Neural progenitor cell (in vitro differentiated cells): ENCODE data around the gene DCP1B. TPM values are rescaled to one million over a fixed set of nuclear protein-coding genes. Genes with fewer than 3 reads are reported as not detected.

Experiments
- DNase-seq: peaks from one replicate; pipeline ENCODE4 v3.0.0-alpha.2; 2016; ENCODE audit warnings: low spot score
- H2AFZ ChIP-seq: fragments of 200-600 bp; sonication (generic); replicated peaks from 2 replicates; pipeline ENCODE4 v1.6.1; 2016; ENCODE audit warnings: antibody characterized with exemption
- H3F3A ChIP-seq: fragments of 200-600 bp; sonication (generic); 2 replicates; pipeline ENCODE4 v1.6.1; 2016; ENCODE audit warnings: antibody characterized with exemption, low read depth
- H3K27ac ChIP-seq: fragments of 200-600 bp; sonication (generic); 2 replicates; pipeline ENCODE4 v1.5.1; 2016; ENCODE audit warnings: mild to moderate bottlenecking
- H3K27me3 ChIP-seq: fragments of 200-600 bp; sonication (generic); 2 replicates; pipeline ENCODE4 v1.6.1; 2016; ENCODE audit warnings: mild to moderate bottlenecking, moderate library complexity
- H3K36me3 ChIP-seq: fragments of 200-600 bp; sonication (generic); 2 replicates; pipeline ENCODE4 v1.5.1; 2016
- H3K4me1 ChIP-seq: fragments of 200-600 bp; sonication (generic); 2 replicates; pipeline ENCODE4 v1.6.1; 2016; ENCODE audit warnings: mixed run types
- H3K4me2 ChIP-seq: fragments of 200-600 bp; sonication (generic); 2 replicates; pipeline ENCODE4 v1.6.1; 2016
- H3K4me3 ChIP-seq: fragments of 200-600 bp; sonication (generic); 2 replicates; pipeline ENCODE4 v1.5.1; 2016
- H3K79me2 ChIP-seq: fragments of 200-600 bp; sonication (generic); 2 replicates; pipeline ENCODE4 v1.6.1; 2016; ENCODE audit warnings: low read depth
- H3K9ac ChIP-seq: fragments of 200-600 bp; sonication (generic); 2 replicates; pipeline ENCODE4 v1.6.1; 2016
- H3K9me3 ChIP-seq: fragments of 200-600 bp; sonication (generic); 2 replicates; pipeline ENCODE4 v1.5.1; 2016; ENCODE audit warnings: low read depth
- H4K20me1 ChIP-seq: fragments of 200-600 bp; sonication (generic); 2 replicates; pipeline ENCODE4 v1.6.1; 2016; ENCODE audit warnings: low read depth
- H3K27ac Mint-ChIP-seq: 3 replicates; pipeline ENCODE4 v1.8.0; 2021; ENCODE audit warnings: mixed read lengths
- H3K27me3 Mint-ChIP-seq: 2 replicates; pipeline ENCODE4 v1.8.0; 2022; ENCODE audit warnings: low read depth, mild to moderate bottlenecking, inconsistent platforms, moderate library complexity, mixed read lengths; ENCODE audit not compliant: insufficient read depth
- H3K36me3 Mint-ChIP-seq: 3 replicates; pipeline ENCODE4 v1.8.0; 2021; ENCODE audit warnings: mixed read lengths
- H3K4me1 Mint-ChIP-seq: 3 replicates; pipeline ENCODE4 v1.8.0; 2021; ENCODE audit warnings: mixed read lengths
- H3K4me3 Mint-ChIP-seq: 3 replicates; pipeline ENCODE4 v1.8.0; 2021; ENCODE audit warnings: mild to moderate bottlenecking, moderate library complexity, mixed read lengths
- H3K9me3 Mint-ChIP-seq: 3 replicates; pipeline ENCODE4 v1.8.0; 2020; ENCODE audit warnings: mixed read lengths
- CTCF ChIP-seq: fragments of 200-600 bp; sonication (generic); IDR thresholded peaks from 2 replicates; pipeline ENCODE4 v1.5.1; 2017; ENCODE audit warnings: antibody characterized with exemption, mild to moderate bottlenecking
- EZH2 ChIP-seq: fragments of 200-600 bp; sonication (generic); IDR thresholded peaks from 2 replicates; pipeline ENCODE4 v1.6.1; 2017; ENCODE audit warnings: antibody characterized with exemption, mild to moderate bottlenecking, moderate library complexity
- EZH2phosphoT487 ChIP-seq: fragments of 200-600 bp; sonication (generic); IDR thresholded peaks from 2 replicates; pipeline ENCODE4 v1.6.1; 2017; ENCODE audit warnings: antibody characterized with exemption
- total RNA-seq: library from RNA; depleted of rRNA; stranded (reverse); fragments of >200 nt; gene quantifications from 2 replicates; pipeline ENCODE4 v1.2.3, GENCODE V29; 2015; ENCODE audit warnings: low replicate concordance

DCP1B gene
- total RNA-seq, 1 donor from 2014 or later, result 20.2 TPM

DNA sequence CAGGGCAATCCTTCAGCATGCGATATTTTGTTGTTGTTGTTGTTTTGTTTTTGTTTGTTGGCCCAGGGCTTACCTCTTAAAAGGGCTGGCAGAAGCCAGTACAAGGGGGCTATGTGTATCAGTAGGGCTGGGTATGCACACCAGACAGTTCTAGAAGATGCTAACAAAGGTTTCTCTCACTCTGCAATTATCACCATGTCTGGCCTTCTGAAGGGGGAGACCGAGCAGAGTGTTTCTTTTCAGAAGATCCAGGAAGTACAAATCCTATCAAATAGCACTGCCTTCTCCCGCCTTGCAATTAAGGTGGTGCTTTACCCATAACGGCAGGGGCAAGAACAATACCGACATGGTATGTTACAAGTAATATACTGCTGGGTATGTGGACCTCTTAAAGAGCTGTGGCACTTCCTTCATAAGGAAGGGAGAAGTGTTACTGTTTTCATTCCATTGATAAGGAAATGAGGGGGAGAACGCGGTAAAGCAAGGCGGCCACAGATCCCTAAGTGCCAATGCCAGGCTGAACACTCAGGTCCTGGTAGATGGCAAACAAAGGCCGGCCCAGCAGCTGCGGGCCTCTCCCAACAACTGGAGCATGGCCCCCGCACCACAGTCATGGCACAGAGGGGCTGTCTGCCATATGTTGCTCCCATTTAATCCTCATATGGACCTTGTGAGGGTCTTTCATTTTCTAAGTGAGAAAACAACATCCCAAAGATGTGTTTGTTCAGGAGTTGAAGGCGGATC, 66.6 kb downstream of the DCP1B start:
- no peak overlapping the region for H2AFZ ChIP-seq
- H3K27ac ChIP-seq, result no peak overlapping the region
- H3K4me1 ChIP-seq, result peaks cover 21% of the 10 kb centered on the region
- H3K9me3 ChIP-seq, result no peaks in the 10 kb centered on the region
- no peaks in the 10 kb centered on the region for H4K20me1 ChIP-seq
- Mint-ChIP-seq H3K27me3 (peaks cover 8% of the 10 kb centered on the region), H3K9me3 (no peaks in the 10 kb centered on the region), H3K4me1 (peaks cover 27% of the 10 kb centered on the region), H3K27ac (peak overlapping the region; percentile 24), H3K36me3 (peaks cover 7% of the 10 kb centered on the region), H3K4me3 (no peak overlapping the region)
- TF ChIP-seq EZH2phosphoT487 (no peak), EZH2 (no peak), CTCF (no peak)
- H3K4me2 ChIP-seq, result no peak overlapping the region
- H3K27me3 ChIP-seq, result no peaks in the 10 kb centered on the region
- no peak for DNase-seq
- no peak overlapping the region for H3K9ac ChIP-seq
- no peaks in the 10 kb centered on the region for H3K36me3 ChIP-seq
- no peak overlapping the region for H3K4me3 ChIP-seq
- no peaks in the 10 kb centered on the region for H3K79me2 ChIP-seq
- peaks cover 19% of the 10 kb centered on the region for H3F3A ChIP-seq

GRCh38 chr12:1936406-1937320, 67.6 kb downstream of the DCP1B start:
- no peak overlapping the region for H3K4me3 ChIP-seq
- no peak overlapping the region for H3K4me2 ChIP-seq
- no peaks in the 10 kb centered on the region for H3K9me3 ChIP-seq
- H4K20me1 ChIP-seq, result no peaks in the 10 kb centered on the region
- no peak overlapping the region for H3K9ac ChIP-seq
- TF ChIP-seq EZH2phosphoT487, result no peak
- no peak for TF ChIP-seq CTCF
- no peak for TF ChIP-seq EZH2
- H3K27ac ChIP-seq, result no peak overlapping the region
- peaks cover 24% of the 10 kb centered on the region for H3F3A ChIP-seq
- no peak for DNase-seq
- Mint-ChIP-seq H3K36me3 (peaks cover 3% of the 10 kb centered on the region), H3K27ac (peak overlapping the region; percentile 9), H3K9me3 (no peaks in the 10 kb centered on the region), H3K4me3 (no peak overlapping the region), H3K4me1 (peaks cover 37% of the 10 kb centered on the region), H3K27me3 (peaks cover 10% of the 10 kb centered on the region)
- no peaks in the 10 kb centered on the region for H3K79me2 ChIP-seq
- H2AFZ ChIP-seq, result no peak overlapping the region
- H3K36me3 ChIP-seq, result no peaks in the 10 kb centered on the region
- peaks cover 24% of the 10 kb centered on the region for H3K4me1 ChIP-seq
- H3K27me3 ChIP-seq, result no peaks in the 10 kb centered on the region

GRCh38 chr12:1935700-1936378, 68.4 kb downstream of the DCP1B start:
- Mint-ChIP-seq H3K27ac (peak overlapping the region; percentile 9), H3K4me1 (peaks cover 44% of the 10 kb centered on the region), H3K9me3 (no peaks in the 10 kb centered on the region), H3K4me3 (no peak overlapping the region), H3K36me3 (no peaks in the 10 kb centered on the region), H3K27me3 (peaks cover 10% of the 10 kb centered on the region)
- Histone ChIP-seq H3K79me2 (no peaks in the 10 kb centered on the region), H3F3A (peaks cover 24% of the 10 kb centered on the region), H3K9me3 (no peaks in the 10 kb centered on the region), H4K20me1 (no peaks in the 10 kb centered on the region), H3K27me3 (no peaks in the 10 kb centered on the region), H3K4me3 (no peak overlapping the region), H3K4me1 (peaks cover 24% of the 10 kb centered on the region), H3K27ac (no peak overlapping the region), H3K4me2 (no peak overlapping the region), H3K9ac (no peak overlapping the region), H3K36me3 (no peaks in the 10 kb centered on the region), H2AFZ (no peak overlapping the region)
- TF ChIP-seq EZH2phosphoT487, result no peak
- no peak for TF ChIP-seq CTCF
- TF ChIP-seq EZH2, result no peak
- no peak for DNase-seq
